SK-N-MC (cell line): Measurements from ENCODE around the gene TP63.

Experiments
- EZH2 ChIP-seq: fragments of 200-600 bp; sonication (generic); IDR thresholded peaks from one replicate; pipeline ENCODE4 v1.6.1; 2017; ENCODE audit warnings: antibody characterized with exemption
- FOXP2 ChIP-seq: optimal IDR thresholded peaks from 2 replicates; pipeline ENCODE3; 2011; ENCODE audit warnings: mild to moderate bottlenecking, moderate library complexity; ENCODE audit not compliant: insufficient read depth; ENCODE audit errors: extremely low read length, control extremely low read depth
- POLR2AphosphoS5 ChIP-seq: IDR thresholded peaks from 2 replicates; pipeline ENCODE4 v1.6.1; 2012; ENCODE audit warnings: mild to moderate bottlenecking, low read depth, low read length, borderline replicate concordance

- TF ChIP-seq EZH2: no peak
- TF ChIP-seq POLR2AphosphoS5: no peak
- no peak for TF ChIP-seq FOXP2
Measured at GRCh38 chr3:189853906-189854305, 222.7 kb downstream of the TP63 start.
